HG03520 (cell line): ENCODE results near the gene ETV5.

Source experiments
- ATAC-seq: cut with Tn5 transposase; IDR thresholded peaks from one replicate; pipeline ENCODE4 v1.9.1; 2021; ENCODE audit warnings: mild to moderate bottlenecking, moderate library complexity; ENCODE audit not compliant: unreplicated experiment

ETV5 gene

DNA sequence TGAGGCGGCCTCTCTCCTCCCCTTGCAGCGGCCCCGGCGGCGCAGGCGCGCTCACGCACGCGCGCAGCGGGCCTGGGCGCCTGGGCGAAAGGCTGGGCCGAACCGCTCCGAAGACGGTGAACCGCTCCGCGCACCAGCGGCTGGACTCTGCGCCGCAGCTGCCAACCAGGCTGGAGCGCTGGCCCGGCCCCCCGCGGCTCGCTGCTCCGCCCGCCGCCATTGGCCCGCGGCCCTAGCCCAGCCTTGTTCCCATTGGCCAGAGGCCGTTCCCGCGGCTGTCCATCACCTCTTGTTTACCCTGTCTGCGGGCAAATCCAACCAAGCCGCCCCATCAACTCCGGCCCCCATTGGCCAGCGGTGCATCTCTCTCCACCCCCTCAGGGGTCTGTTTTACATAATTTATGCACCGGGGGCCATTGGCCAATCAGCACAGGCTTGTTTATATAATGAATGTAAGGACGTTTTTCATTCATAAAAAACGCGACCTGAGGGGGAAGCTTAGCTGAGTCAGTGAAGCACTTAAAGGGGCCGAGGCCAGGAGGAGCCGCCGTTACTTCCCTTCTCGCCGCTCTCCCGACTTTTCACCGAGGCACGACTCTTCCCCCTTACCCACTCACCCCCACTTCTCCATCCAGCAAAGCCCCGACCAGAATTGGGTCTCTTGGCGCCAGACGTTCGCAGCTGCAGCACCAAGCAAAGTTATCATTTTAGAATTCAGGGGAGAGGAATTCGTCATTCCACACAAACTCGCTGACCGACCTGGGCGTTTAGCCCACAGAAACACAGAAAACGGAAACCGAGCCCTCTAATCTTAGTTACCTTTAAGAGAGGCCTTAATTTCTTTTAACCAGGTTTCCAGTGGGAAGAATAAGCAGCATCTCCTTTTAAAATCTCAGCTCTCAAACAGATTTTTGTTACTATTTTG is at the start of gene ETV5:
Gene ETV5 (minus strand): TSS at position 149 of the 925 bp plus-strand sequence. CDS start 3,221 bp downstream, outside the sequence.
- peak; percentile 89 for ATAC-seq

DNA sequence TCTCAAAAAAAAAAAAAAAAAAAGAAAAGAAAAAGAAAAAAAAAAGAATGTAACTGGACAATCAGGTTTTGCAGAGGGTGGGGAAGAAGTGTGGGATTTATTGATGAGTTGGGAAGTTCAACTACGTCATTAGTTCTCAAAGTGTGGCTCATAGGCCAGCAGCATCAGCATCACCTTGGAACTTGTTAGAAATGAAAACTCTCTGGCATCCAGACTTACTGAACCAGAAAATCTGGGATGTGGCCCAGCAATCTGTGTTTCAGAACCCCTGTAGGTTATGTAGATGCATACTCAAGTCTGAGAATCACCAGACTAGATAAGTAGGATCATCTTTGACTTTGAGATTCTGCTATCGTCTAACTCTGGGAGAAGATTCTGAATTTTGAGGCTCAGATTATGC is 45.8 kb upstream of the ETV5 start:
- ATAC-seq: no peak

DNA sequence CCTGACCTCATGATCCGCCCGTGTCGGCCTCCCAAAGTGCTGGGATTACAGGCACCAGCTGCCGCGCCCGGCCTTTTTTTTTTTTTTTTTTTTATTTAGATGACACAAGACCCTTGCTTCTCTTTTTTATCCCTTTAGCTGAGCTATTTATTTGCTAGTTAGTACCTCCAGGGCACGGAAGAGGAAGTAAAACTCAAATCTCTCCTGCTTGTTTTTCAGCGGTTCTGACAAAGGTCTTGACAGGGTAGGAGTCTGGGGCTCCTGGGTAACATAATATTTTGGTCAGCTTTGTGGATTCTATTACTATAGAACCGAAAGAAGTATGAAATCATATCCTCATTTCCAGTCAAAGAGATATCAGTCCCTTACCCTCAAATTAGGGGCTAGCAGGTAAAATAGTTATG is 44.0 kb upstream of the ETV5 start:
- peak; percentile 89 for ATAC-seq

DNA sequence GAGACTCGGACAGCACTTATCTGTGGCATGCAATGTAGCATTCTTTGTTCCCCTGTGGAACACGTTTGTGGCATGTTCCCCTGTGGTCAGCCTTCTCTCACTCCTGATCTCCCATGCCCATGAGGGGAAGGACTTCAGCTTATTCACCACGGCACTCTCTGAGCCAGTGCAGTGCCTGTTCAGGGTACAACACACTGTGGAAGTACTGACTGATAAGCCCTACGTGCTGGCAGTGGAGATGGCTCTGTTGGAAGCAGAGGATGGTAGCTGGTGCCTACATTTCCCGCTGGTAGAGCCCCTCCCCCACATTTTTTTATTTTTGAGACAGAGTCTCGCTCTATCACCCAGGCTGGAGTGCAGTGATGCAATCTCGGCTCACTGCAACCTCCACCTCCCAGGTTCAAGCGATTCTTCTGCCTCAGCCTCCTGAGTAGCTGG is 43.5 kb upstream of the ETV5 start:
- peak; percentile 12 for ATAC-seq

DNA sequence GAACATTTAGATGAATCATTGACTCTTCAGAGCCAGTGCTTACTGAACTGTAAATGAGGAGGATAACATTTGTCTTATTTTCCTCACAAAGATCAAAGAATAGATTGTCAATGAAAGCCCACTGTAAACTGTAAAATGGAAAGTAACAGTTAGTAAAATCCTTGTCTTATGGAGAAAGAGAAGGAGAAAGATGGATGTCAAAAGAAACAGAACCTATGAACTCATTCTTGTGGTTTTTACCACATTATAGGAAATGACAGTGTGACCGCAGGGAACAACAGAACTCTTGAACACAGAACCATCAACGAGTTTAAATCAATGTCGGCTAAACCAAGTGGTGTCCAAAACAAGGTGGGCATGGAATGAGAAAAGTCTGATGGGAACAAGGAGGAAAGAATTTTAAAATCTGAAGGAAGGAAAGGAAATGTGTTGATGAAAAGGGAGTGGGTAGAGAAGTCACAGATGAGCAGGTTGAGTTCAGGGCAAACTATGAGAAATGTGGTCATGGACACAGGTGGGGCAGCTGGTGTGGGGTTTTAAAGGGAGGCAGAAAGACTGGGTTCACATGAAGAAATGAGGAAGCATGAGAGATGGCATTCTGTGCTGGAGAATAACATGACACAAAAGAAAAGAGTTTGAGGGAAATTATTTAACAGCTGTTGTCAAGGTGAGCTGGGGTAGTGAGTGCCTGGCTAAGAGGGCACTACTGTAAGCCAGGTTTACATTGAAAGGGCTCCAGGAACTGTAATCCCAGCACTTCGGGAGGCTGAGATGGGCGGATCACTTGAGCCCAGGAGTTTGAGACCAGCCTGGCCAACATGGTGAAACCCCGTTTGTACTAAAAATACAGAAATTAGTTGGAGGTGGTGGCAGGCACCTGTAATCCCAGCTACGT is 42.4 kb upstream of the ETV5 start:
- ATAC-seq: no peak

DNA sequence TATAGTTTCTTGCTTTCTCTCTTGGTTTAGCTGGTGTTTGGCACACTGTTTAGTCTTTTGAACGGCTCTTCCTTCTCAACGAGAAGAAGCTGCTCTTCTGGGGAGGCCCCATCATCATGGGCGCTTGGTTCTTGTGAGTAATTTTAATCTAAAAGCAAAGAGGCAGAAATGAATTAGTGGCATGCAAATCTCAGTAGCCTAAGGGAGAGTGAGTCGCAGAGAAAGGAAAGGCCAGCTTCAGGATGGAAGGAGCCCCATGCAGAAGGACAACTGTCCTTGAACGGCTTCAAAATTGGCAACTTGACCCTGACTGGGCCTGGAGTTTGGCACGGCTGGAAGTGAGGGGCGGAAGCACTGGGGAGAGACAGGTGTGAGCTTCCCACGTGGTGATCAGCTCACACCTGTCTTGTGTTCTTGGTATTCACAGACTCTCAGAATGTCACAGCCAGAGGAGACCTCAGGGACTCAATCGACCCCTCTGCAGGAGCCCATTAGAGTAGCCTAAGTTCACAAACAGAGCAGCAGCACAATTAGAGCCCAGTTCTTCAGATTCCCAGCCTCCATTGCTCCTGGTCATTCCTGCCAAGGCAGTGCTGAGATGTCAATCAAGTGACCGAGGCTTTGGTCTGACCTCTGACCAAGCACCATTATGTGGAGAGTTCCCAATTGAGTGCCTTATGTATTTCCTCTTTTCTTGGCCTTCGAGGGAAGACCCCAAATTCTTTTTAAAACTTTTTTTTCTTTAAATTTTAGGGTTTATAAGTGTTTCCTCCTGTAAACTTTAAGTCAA is 41.3 kb upstream of the ETV5 start:
- no peak for ATAC-seq

DNA sequence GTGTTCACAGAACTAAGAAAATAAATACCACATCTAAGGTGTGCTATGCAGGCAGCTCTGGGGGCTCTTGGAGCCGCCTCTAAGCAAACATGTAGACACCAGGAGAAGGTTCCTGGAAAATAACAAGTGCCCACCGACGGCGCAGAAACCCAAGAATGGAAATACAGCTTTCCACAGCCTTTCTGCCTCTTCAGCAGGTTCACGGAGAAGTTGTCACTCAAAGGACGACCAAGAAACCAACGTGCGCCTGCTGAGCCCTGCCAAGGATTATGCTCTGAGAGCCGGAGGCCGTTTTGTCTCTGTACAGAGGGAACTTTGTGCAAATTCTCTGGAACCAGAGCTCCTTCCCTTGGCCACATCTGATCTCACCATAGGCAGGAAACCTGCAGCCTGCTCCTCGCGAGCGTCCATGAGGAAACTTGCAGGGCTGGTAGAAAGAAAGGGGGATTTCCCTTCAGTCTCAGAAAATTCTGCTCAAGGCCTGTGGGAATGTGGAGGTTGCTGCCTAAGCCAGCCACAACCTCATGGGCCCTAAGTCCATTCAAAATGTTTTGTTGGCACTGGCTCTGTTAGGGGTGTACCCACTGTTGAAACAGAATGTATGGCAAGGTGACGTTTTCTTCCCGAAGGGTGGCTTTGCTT is 40.6 kb upstream of the ETV5 start:
- ATAC-seq: no peak

DNA sequence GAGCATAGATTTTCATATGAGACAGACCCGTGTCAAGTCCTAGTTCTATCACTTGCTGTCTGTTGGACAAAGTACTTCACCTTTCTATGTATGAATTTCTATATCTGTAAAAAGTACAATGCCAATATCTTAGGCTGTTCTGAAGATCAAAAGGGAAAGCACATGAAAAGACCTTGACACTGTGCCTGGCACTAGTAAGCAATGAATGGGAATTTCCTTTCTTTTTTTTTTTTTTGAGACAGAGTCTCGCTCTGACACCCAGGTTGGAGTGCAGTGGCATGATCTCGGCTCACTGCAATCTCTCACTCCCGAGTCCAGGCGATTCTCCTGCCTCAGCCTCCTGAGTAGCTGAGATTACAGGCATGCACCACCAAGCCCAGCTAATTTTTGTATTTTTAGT is 35.4 kb upstream of the ETV5 start:
- ATAC-seq: no peak

DNA sequence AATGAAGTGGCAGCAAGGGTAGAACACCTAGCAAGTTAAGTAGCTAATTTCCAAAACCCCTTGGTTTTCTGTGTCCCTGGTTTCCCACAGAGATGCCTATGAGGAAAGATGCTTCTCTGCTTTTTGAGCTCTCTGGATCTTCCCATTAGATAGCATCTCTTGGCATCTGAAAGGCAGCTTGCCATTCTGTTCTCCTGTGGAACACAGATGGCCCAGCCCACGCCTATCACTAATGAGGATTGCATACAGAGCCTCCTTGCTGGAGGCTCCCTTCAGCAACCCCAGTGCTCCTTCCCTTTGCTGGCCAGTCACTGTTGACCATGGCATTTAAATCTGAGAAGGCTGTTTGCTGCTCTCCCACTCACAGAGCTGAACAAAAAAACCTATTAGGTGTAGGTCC is 34.4 kb upstream of the ETV5 start:
- ATAC-seq: no peak

DNA sequence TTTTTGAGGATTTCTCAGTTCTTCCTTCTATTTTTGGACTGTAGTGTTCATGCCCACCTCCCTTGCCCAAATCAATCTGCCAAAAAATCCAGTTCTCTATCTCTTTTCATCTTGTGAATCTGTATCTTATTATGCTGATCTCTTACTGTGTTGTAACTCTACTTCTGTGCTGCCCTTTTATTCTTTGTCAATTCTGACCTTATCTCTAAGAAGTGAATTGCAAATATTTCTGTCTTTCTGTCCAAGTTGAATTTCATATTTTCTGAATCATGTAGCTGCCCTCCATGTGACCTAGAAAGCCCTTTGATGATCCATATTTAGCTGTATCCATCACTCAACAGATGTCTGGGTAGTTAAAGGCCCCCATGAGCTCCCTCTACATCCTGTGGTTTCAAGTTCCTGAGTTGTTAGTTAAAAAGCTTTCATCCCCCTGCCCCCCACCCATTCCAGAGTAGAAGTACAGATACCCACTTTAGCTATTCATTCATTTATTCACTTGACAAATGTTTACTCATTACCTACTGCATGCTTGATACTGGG is 33.6 kb upstream of the ETV5 start:
- no peak for ATAC-seq

DNA sequence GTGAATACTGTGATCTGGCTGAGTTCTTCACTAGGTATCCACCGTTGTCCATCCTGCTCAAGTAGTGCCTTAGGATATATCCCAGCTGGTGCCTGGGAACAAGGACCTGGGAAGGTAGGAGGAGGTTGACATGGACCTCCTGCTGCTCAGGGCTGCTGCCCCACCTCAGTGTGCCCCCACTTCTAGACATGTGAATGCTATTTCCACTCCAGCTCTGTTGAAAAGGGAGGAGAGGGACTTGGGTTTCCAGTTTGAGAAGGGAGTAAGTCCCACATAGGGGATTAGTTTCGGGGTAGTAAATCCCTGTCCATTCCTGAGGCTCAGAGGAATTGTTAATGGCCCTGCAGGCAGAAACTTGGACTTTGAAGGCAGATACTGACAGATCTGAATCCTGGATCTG is 32.9 kb upstream of the ETV5 start:
- ATAC-seq: no peak

DNA sequence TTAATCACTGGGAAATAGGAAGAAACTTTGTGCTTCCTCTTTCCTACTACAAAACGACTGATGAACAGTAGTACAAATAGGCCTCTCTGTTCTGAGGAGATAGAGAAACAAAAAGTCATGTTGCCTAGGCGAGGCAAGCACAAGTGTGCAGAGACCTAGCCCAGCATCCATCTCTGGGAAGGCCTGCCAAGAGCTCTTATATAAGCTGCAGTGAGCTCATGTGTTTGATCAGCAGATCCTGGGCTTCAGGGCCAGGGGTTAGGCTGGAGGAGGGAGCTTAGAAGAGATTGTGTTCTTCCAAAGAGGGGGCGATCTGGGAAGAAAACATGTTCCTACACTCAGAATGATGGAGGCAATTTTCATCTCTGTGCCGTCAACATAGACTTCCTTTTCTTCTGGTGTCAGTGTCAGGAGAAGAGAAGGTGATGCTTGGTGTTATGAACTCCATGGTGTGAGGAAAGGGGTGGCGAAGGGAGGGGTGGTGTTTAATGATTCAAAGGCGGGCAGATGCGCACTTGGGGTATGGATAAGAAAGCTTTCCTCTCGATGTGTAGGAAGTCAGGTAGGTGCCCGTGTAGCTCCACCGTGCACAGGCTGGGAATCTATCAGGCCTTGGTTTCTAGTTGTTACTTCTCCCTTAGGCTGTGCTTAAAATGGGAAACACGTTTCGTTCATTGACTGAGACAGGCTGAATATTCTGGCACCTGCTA is 29.5 kb upstream of the ETV5 start:
- no peak for ATAC-seq

DNA sequence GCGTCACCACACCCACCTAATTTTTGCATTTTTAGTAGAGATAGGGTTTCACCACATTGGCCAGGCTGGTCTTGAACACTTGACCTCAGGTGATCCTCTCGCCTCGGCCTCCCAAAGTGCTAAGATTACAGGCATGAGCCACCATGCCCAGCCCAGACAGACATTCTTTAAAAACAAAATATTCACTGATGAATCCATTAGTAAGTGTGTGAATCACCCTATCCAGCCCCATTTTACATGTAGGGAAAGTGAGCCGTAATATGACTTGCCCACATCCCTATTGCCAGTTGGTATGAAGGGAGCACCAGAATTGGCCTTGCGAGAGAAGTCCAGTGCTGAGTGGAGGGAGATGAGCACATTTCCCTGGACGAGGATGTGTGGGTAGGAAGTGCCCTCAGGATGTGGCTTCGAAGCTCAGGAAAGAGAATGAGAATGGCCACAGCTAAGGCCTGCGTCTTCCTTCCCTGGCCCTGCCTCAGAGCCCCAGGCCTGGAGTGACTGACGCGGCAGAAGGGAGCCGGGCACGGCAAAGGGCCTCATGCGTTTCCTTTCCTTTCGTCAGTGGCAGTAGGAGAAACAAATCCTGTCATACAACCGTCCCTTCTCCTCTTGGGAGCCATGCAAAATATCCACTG is 28.3 kb upstream of the ETV5 start:
- no peak for ATAC-seq

DNA sequence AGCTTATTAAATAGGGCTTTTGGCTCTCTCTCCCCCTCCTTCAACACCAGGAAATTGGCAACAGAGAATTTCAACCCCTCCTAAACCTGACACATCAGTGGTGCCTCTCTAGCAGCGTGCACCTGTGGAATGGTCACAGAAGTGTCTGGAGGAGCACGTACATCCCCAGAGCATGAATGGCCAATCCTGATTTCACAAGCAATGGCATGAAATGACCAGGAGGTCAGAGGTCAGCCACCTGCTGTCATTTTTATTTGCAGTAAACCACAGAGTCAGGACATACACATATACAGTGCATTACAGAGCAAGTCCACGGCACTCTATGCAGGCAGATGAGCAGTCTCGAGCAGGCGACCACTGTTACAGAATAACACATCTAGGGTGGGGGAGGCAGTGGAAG is 25.1 kb upstream of the ETV5 start:
- no peak for ATAC-seq

DNA sequence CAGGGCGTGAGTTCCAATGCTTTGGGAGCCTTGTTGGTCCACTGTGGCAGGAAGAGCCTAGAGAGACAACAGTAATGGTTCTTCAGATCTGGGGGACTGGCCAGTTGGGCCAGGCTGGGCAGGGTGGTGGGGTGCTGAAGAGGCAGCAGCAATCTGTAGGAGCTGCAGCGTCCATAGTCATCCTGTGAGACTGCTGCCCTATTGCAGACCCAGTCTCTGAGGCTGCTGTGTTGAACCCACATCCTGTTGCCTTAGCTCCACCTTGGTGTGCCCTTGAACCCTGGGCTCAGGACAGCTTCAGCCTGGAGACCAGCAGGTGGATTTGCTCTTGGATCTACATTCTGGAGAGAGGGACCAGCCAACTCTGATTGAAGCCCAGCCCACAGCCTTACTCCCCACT is 23.6 kb upstream of the ETV5 start:
- ATAC-seq: no peak

DNA sequence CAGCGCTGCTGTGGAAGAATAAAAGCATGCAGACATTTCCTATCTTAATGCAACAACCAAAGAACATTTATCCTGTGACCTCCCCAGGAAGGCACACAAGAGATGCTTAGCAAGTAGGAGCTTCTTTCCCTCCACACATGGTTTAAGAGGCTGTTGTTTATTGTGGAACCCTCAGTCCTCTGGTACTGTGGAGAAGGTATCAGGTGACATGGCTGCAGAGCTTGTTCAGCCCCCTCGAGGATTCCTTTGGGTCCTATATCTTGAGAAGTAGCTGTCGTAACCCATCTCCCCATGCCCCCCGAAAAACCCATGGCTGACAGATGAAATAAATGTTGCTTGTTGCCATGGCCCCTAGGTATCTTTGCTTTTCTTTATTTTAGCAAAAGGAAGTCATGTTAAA is 20.3 kb upstream of the ETV5 start:
- no peak for ATAC-seq

DNA sequence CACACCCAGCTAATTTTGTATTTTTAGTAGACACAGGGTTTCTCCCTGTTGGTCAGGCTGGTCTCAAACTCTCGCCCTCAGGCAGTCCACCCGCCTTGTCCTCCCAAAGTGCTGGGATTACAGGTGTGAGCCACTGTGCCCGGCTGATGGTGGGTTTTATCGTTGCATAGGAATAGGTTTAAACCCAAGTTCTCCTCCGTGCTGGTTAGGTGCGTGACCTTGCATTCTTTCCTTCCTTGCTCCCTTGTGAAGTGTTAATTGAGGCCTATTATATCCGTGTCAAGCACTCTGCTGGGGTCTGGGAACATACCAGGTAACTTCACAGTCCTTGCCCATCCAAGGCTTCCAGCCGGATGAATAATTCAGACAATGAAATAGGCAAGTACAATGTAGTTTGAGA is 19.3 kb upstream of the ETV5 start:
- ATAC-seq: no peak

DNA sequence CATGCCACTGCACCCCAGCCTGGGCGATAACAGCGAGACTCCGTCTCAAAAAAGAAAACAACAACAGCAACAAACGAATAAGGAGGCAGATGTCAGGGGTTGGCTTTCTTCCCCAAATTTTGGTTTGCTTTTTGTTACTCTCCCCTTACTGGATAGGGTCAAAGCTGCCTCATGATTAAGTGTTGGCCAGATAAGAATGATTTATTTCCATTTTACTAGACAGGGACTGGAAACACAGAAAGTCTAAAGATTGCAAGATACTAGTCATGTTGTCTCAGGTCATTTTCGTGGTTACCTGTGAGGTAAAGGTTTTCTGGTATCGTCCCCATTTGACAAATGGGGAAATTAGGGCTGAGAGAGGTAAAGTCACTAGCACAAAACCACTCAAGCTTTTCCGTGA is 18.6 kb upstream of the ETV5 start:
- ATAC-seq: no peak

DNA sequence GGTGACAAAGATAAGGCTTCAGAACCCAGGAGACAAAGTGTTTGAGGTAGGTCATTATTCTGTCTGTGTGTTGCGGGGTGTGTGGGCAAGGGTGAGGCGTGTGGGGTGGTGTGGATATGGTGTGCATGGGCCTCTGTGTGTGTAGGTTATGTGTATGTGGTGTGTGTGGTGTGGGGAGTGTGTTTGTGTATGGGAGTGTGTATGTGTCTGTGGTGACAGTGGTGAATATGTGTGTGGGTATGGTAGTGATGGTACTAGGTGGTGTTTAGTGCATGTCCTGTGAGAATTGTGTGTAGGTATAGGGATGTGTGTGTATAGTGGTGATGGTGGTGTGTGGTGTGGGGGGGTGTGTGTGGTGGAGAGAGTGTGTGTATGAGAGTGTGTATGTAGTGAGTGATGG is 16.2 kb upstream of the ETV5 start:
- no peak for ATAC-seq
